Posterior cingulate gyrus (tissue), 11 donors: ENCODE measurements around the gene EVC.
A peak's percentile ranks its signal among the peaks of the same experiment; 100 is the strongest.
"Not testable (repeated sequence)": the region's sequence is repeated elsewhere in the genome, so short reads cannot be mapped to it uniquely, and the experiment has no call there.

Experiments
- DNase-seq, 10 donors: peaks; one replicate each; pipeline versions ENCODE4 v3.0.0 to v3.0.0-alpha.2; 2020 to 2021; ENCODE audit warnings: mixed read lengths in 3 of 10
- intact Hi-C: fragments of 100-400 bp; cut with DNase I; formaldehyde crosslinking; loops from one replicate; pipeline ENCODE4 v1.15.1; 2023

Gene EVC

GRCh38 chr4:5809216-5809776, 98.3 kb downstream of the EVC start:
- DNase-seq = peak in 5 of 10 donors; percentile 14 to 91 (median 55)
- intact Hi-C loops = no loop called here

GRCh38 chr4:5810151-5810550, 99.2 kb downstream of the EVC start:
- intact Hi-C loops = loop anchor here (10.0 kb wide), 2 partner anchors 815 to 1325 kb away; no protein-coding TSS in a partner anchor
- DNase-seq = no peak

GRCh38 chr4:5810770-5811430, 99.9 kb downstream of the EVC start:
- intact Hi-C loops = loop anchor here (10.0 kb wide), 2 partner anchors 816 to 1326 kb away; no protein-coding TSS in a partner anchor
- DNase-seq = no peak

GRCh38 chr4:5812057-5812456, 101.1 kb downstream of the EVC start:
- not testable (repeated sequence) for DNase-seq
- intact Hi-C loops = loop anchor here (10.0 kb wide), 2 partner anchors 817 to 1327 kb away; no protein-coding TSS in a partner anchor

- DNase-seq = peak in 1 of 10 donors; percentile 17
- intact Hi-C loops = loop anchor here (1.0 to 10.0 kb wide), 3 partner anchors 762 to 1328 kb away; no protein-coding TSS in a partner anchor
Observed at GRCh38 chr4:5812506-5813229, 101.7 kb downstream of the EVC start.

GRCh38 chr4:5813882-5814255, 102.9 kb downstream of the EVC start:
- no peak for DNase-seq
- intact Hi-C loops = loop anchor here (1.0 to 10.0 kb wide), 3 partner anchors 764 to 1329 kb away; no protein-coding TSS in a partner anchor

GRCh38 chr4:5814421-5814820, 103.4 kb downstream of the EVC start:
- DNase-seq = no peak
- intact Hi-C loops = loop anchor here (10.0 kb wide), 2 partner anchors 820 to 1330 kb away; no protein-coding TSS in a partner anchor

- intact Hi-C loops = loop anchor here (10.0 kb wide), 2 partner anchors 821 to 1331 kb away; no protein-coding TSS in a partner anchor
- DNase-seq = no peak
Observed at GRCh38 chr4:5815641-5816040, 104.6 kb downstream of the EVC start.

- intact Hi-C loops = loop anchor here (10.0 kb wide), 2 partner anchors 821 to 1331 kb away; no protein-coding TSS in a partner anchor
- DNase-seq = no peak
Observed at GRCh38 chr4:5816101-5816500, 105.1 kb downstream of the EVC start.

GRCh38 chr4:5816851-5817375, 105.9 kb downstream of the EVC start:
- DNase-seq = peak in 1 of 10 donors; percentile 35
- intact Hi-C loops = loop anchor here (10.0 kb wide), 2 partner anchors 822 to 1332 kb away; no protein-coding TSS in a partner anchor

- DNase-seq = peak in 8 of 10 donors; percentile 16 to 92 (median 66)
- intact Hi-C loops = no loop called here
Observed at GRCh38 chr4:5821665-5822358, 110.8 kb downstream of the EVC start.

- no peak for DNase-seq
- intact Hi-C loops = no loop called here
Observed at GRCh38 chr4:5822619-5823018, 111.6 kb downstream of the EVC start.

- intact Hi-C loops = no loop called here
- DNase-seq = peak in 1 of 10 donors; percentile 59
Observed at GRCh38 chr4:5823542-5824211, 112.7 kb downstream of the EVC start.

- no peak for DNase-seq
- intact Hi-C loops = no loop called here
Observed at GRCh38 chr4:5824227-5824626, 113.2 kb downstream of the EVC start.

GRCh38 chr4:5824635-5825034, 113.6 kb downstream of the EVC start:
- DNase-seq = peak in 1 of 10 donors; percentile 53
- intact Hi-C loops = no loop called here

GRCh38 chr4:5825321-5826041, 114.5 kb downstream of the EVC start:
- DNase-seq = peak in 1 of 10 donors; percentile 24
- intact Hi-C loops = no loop called here

GRCh38 chr4:5826437-5827107, 115.6 kb downstream of the EVC start:
- DNase-seq = no peak
- intact Hi-C loops = no loop called here
